HG03095 (cell line): ENCODE data around the gene CEP78.
"Not testable (repeated sequence)": the region's sequence is repeated elsewhere in the genome, so short reads cannot be mapped to it uniquely, and the experiment has no call there.

ENCODE experiments used
- ATAC-seq: cut with Tn5 transposase; IDR thresholded peaks from one replicate; pipeline ENCODE4 v1.9.1; 2021; ENCODE audit warnings: moderate library complexity; ENCODE audit not compliant: unreplicated experiment

CEP78 gene

DNA sequence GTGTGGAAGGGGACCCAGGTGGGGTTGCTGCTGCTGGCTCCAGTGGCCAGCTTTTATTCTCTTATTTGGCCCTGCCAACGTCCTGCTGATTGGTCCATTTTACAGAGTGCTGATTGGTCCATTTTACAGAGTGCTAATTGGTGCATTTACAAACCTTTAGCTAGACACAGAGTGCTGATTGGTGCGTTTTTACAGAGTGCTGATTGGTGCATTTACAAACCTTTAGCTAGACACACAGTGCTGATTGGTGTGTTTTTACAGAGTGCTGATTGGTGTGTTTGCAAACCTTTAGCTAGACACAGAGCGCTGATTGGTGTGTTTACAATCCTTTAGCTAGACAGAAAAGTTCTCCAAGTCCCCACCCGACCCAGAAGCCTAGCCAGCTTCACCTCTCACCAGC, 48.3 kb downstream of the CEP78 start:
- ATAC-seq, result not testable (repeated sequence)

DNA sequence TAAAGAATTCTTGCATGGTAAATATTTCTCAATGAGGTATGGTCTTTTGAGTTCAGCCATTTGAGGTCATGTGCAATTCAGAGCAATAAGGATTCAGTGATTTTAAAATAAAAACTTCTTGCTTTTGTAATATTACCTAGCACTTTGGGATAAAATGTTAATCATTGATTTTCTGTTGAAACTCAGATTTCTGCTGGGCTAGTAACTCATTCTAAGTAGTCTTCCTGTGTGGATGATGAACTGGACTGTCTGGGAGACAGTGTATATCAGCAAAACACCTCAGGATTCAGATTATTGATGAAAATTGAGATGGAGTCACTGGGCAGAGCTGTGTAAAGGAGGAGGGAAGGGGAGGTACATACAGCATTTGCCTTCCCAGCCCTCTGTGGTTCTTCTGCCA, 50.2 kb downstream of the CEP78 start:
- no peak for ATAC-seq

DNA sequence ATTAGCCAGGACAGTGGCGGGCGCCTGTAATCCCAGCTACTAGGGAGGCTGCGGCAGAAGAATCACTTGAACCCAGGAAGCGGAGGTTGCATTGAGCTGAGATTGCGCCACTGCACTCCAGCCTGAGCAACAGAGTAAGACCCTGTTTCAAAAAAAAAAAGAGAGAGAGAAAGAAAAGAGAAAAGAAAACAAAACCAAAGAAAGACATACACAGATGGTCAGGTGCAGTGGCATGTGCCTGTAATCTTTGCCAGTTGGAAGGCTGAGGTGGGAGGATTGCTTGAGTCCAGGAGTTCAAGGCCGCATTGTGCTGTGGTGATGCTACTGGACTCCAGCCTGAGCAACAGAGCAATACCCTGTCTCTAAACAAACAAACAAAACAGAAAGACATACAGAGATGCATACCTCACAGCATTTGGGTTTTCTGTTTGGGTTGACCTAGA, 51.1 kb downstream of the CEP78 start:
- ATAC-seq, result no peak

DNA sequence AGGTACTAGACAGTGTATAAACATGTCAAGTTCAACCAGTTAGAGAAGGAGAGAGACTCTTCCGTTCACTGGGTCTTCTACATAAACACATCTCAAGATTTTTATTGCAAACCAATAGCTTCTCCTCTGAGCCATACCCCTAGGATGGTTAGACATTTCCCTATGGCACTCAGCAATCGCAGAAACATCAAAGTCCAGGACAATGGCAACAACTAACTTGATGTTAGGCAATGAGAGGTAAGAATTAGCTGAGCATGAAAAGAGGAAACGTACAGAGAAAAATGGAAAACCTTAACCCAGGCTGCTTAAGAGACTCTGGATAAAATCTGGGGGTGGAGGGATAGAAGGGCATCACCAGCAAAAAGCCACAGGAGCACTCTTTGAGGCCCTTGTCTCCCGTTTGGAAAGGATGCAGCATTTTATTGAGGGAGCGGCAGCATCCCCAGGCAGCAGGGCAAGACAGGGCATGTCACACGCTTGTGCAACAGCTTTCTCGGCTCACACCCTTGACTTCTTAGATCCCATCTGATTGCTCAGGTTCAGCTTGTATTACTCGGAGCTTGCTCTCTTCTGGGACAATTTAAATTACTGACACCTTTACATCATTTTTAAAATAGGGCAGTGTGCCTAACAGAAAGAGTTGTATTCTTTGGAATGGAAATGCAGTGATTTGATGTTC, 52.5 kb downstream of the CEP78 start:
- no peak for ATAC-seq

DNA sequence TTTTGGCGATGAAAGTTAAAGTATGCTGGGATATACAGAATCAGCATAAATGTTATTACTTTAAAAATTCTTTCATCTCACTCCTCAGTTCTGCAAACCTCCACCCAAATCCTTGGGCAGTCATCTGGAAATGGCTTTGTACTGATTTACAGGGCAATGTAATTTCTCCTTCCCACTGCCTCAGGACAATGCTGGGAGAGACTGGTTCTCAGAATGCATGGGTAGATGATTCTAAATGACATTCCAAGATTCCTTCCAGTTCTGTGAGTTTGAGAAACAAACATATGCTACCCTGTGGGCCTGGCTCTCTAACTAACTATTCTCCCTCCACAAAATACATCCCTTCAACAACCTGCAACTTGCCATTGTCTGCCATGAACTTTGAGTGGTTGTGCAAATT, 53.6 kb downstream of the CEP78 start:
- ATAC-seq, result no peak

DNA sequence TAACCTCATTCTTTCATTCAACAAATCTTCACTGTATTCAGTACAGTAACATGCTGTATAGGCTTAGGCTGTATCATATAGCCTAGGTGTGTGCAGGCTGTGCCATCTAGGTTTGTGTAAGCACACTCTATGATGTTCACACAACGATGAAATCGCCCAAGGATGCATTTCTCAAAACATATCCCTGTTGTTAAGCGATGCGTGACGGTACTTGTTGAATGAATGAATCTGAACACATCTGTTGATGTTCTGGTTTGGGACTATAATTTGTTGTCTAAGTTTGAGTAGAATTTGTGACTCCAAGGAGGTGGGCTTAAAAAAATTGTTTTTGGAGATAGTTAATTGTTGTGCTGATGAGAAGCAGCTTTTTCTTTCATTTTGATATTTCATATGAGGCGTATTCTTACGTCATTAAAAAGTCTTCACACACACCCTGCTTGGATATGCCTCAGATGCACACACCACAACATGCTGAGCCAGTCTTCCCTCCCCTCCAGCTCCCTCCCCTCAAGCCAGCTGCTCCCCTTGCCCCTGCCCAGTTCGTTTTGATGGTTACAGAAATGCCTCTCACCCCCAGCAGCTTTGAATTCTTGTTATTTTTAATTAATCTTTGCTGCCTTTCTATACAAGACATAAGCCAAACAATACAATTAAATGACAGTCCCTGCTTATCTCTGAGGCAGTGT, 55.5 kb downstream of the CEP78 start:
- no peak for ATAC-seq

DNA sequence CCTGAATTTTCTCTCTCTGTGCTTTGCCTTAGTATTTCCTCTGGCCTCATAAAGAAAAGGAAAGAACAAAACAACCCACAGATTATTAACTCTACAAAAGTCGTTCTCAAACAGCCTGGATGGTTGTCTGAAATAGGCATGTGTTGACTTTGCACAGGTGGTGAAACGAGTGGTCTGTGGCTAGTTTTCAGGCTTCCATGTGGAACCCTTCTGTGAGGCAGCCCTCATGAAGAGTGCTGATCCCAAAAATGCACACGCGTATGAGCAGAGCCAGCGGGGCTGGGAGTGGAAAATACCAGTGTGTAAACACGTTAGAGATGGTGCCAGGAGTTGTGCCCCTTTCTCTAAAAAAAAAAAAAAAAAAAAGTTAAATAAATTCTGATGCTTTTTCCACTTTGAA, 56.2 kb downstream of the CEP78 start:
- ATAC-seq, result no peak

DNA sequence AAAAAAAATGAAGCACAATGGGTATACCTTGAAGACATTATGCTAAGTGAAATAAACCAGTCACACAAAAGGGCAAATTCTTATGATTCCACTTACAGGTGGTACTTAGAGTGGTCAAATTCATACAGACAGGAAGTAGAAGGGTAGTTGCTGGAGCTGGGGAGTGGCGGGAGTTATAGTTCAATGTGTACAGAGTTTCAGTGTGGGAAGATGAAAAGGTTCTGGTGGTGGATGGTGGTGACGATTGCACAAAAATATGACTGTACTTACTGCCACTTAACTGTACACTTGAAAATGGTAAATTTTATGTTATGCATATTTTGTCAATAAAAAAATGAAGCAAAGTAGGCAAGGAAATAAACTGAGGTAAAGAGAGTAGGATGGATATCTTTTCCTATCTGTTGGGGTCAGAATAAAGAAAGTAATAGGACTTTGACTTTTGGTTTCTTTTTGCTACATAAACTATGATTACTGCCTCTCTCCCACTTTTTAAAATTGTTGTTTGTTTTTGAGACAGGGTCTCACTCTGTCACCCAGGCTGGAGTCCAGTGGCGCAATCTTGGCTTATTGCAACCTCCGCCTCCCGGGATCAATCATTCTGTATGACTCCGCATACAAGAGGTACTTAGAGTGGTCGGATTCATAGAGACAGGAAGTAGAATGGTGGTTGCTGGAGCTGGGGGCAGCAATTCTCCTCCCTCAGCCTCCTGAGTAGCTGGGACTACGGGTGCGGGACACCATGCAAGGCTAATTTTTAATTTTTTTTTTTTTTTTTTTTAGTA, 57.0 kb downstream of the CEP78 start:
- no peak for ATAC-seq

DNA sequence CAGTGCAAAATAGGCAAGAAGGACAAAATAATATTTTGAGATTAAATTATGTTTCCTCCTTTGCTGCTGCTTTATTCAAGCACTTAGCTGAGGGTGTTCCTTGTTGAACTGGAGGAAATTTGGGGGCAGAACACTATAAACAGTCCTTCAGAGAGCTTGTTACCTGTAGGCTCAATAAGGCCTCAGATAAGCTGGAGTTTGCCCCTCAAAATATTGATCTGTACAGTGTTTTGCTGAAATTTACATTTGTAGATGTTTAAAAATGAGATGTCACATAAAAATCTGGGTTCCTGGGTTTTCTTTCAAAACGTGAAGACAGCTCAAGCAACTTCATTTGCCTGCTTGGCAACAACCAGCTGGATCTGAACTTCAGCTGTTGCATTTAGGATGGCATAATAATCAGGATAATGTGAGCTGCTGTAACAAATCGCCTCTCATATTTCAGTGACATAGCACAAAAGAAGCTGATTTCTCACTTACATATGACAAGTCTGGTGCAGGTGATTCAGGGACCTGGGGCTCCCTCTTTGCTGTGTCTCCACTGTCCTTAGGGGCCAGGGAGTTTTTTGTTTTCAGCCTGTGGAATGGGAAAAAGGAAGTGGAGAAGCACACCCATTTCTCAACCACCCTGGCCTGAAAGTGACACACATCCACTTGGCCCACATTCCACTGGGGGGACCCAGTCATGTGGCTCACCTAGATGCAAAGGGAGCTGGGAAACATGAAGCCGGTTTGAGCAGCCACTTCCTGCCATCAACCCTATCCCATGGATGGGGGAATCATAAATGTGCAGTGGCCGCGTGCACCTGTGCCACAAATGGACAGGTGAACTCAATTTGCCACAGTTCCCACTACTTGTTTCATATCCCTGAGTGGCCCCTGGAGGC, 58.7 kb downstream of the CEP78 start:
- no peak for ATAC-seq

DNA sequence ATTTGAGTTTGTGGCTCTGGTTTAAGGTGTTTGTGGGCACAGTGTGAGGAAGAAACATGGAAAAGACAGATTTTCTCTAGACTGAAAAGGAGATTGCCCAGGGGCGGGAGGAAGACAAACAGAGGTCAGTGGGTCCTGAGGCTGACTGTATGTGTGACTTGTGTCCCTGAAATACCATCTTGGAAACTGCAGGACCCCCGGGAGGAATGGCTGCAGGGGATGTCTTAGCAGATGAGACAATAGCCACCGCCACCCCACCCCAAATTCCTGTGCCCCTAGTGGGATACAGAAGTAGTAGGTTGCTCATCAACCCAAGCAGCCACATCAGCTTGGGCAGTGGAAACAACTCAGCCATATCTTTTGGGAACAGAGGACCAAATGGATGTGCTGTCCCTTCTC, 59.3 kb downstream of the CEP78 start:
- no peak for ATAC-seq

DNA sequence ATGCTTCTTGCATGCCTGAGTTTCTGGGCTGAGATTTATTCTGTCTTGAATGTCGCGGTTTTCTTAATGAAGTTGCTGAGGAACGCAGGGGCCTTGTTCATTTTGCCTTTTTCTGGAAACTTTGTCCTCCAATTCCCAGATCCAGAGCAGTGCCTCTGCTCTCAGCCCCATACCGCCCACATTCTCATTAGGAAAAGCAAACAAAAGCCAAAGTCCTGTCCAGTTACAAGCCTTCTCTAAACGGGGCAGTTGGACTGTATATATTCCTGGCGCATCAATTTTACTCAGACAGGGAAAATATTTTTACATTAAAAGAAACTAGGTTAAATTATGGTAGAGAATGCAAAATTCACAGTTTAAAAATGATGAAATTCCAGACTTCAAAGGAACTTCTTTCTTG, 59.9 kb downstream of the CEP78 start:
- ATAC-seq, result no peak

DNA sequence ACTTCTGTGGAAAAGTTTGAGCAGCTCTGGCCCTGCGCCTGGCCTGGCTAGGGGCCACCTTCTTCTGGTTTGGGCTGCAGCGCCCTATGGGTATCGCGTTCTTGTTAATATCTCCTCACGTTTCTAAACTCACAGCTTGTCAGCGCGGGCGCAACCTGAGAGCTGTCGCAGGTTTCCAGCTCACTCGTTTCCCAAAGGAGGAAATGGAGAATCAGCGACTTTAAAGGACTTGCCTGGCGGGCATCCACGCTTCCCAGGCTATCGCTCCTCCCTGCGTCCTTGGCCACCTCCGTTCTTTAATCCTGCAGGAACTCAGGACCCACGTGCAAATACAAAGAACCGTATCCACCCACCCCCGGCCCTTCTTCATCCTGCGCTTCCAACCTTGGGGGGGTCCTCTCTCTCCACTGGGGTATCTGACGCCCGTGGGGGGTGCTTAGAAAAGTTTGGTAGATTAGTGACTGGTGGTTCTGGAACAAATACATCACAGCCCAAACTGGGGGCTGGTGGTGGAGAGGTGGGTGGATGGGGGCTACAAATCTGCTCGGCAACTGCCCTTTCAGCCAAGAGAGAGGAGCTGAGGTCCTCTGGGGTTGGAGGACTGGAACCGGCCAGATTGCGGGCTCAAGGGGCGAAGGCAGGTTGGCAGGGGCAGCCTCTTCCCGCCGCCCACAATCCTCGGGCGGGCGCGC, 60.5 kb downstream of the CEP78 start:
- ATAC-seq, result no peak

DNA sequence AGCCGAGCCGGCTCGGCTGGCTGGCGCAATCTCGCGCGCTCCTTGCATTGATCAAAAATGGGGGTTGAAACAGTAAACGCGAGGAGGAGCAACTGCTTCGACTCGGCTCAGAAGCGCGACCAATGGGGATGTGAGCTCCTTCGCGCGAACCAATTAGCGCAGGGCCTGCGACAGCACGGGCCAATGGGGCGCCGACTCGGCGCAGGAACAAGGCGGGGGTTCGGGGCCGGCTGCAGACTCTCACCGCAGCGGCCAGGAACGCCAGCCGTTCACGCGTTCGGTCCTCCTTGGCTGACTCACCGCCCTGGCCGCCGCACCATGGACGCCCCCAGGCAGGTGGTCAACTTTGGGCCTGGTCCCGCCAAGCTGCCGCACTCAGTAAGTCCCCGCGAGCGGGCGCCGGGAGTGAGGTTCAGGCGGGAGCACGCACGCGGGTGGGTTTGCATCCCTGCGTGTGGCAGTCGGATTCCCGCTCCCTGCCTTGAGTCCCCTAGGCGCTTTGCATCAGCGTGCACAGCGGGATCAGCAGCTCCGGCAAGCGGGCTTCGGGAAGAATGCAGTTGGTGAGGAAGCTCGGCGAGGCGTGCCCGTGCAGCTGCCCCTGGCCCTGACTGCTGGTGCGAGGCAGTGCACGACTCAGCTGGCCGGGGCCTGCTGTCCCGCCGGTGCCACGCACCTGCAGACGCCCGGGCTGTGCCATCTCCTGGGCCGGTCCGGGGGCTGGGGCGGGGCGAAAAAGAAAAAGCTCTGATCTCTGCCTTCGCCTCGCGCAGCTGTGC, 61.2 kb downstream of the CEP78 start, which contains the start of gene PSAT1:
TSS of gene PSAT1 (plus strand) at position 233 of the 779 bp plus-strand sequence. CDS start at position 319, 86 bp downstream.
- peak; percentile 98 for ATAC-seq

DNA sequence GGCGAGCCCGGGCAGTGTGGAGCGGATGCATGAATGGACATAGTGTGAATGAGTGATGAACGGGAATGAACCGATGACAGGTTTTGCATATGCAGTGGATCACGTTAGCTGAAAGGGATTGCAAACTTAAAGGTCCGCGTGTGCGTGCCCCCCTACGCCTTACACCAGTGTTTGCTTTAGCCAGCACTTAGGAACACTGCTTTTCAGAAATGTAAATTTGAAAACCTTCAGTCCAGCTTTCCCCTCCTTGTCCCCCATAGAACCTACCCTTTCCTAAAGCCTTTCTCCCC, 61.7 kb downstream of the CEP78 start:
- ATAC-seq, result peak; percentile 46

DNA sequence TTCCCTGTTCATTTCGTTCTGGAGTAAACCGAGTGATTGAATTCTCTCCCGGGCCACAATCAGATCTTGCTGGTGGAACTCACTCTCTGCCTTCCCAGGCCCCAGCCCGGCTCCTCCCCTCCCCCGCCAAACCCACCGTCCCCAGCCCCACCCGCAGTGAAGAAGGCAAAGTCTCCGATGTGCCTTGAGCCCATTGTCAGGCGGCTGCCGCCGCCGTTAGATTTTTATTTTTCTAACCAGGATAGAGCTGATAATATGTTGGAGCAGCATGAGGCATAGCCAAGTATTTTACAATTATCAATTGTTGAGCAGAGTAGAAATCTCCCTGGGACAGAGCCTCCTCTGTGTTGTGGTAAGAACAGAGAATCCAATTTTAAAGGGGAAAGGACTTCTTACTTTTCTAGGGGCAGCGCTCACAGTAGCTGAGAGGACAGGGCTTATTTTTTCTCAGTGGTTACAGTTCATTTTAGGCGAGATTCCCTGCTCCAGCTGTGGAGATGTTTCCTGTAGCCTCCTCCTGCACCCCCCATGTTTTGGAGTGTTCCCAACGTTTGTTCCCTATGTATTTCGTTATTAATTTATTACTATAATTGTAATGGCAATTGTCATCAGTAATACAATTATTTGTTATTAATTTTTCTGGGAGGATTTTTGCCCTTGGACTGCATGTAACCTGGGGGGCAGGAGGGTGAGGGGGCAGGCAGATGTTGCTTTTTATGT, 62.3 kb downstream of the CEP78 start:
- ATAC-seq, result no peak

DNA sequence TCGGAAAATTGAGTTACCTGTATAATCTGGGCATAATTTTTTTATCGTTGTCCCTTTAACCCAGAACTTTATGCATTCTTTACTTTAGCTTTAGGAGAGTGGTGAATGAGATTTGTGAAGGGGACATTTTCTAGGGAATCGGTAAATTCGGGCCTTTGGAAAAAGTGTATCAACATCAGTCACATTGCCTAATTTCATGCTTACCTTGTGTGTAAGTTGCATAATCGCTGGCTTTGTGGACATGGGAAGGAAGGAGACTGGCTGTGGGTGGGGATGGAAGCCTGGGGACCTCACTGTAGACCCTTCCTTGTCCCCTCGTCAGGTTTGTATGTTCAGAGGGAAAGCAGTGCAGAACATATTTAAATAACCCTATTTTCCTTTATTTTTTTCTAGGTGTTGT, 64.3 kb downstream of the CEP78 start:
- ATAC-seq, result no peak

DNA sequence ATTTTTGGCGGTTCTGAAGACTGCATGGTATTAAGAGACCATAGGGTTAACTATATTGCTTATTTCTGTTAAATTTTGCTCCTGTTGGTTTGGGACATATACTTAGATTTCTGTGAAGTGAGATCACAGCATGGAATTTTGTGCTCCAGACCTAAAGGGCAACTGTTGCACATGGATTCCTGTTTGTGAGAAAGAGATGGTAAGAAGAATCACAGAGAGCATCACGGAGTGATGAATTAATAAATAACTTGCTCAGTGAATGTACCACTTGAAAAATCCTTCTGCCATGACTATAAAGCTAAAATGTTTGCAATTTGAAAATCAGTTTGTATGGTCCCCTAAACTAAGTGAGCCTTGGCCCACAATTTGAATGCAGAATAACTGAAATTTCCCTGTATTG, 65.6 kb downstream of the CEP78 start:
- ATAC-seq, result no peak

DNA sequence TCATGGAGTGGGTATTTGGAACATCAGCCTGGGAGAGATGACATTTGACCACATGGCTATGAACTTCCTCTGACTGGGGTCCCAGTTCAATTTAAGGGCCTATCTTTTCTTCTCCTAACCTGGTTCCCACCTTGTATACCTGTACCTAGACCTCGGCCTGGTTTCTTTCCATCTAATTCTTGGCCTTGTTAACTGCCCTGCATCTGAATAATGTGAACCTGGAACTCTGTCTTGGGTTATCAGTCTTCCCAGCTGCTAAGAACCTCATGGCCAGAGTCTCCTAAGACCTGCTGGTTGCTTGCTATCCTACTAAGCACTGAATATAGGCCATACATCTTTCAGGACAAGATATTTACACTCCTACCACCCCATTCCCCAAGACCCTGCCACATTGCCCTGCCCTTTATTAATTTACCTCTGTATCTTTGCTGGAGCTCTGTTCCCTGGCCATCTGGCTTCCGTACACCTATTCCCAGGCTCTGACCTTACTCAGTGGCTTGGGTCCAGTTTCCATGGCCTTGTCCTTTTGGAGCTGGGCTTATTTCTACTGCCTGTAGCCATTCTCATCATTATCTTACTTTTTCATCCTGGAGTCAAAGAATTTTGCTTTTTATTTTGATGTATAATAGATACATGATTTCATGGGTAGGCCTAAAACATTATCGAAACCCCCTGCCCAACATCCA, 67.6 kb downstream of the CEP78 start:
- no peak for ATAC-seq

DNA sequence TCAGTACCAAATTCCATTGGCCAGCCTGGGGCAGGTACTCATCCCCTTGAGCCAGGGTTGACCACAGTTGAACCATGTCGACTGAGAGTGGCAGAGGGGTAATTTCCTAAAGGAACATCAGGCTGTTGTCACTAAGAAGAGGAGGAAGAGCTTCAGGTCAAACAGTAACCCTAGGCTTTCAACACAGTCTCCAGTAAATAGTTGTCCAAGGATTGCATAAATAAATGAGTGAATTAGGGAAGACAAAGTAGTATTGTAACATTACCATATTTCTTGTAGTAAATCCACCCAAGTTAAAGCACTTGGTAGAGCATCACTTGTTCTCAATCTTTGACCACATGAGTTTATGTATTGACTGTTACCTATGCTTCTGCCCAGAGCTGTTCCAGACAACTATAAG, 68.5 kb downstream of the CEP78 start:
- ATAC-seq, result no peak
